GM23248 (cell line): ENCODE data around the gene PRKG2. TPM values are rescaled to one million over a fixed set of nuclear protein-coding genes. Genes with fewer than 3 reads are reported as not detected.

ENCODE experiments used
- DNase-seq: peaks from one replicate; pipeline ENCODE4 v3.0.0-alpha.2; 2015
- H2AFZ ChIP-seq: fragments of 200-600 bp; sonication (generic); 2 replicates; pipeline ENCODE4 v1.6.1; 2016; ENCODE audit warnings: antibody characterized with exemption
- H3F3A ChIP-seq: fragments of 200-600 bp; sonication (generic); 2 replicates; pipeline ENCODE4 v1.6.1; 2016; ENCODE audit warnings: mild to moderate bottlenecking, antibody characterized with exemption, mixed run types; ENCODE audit not compliant: insufficient read depth
- H3K27ac ChIP-seq: fragments of 200-600 bp; sonication (generic); 2 replicates; pipeline ENCODE4 v1.5.1; 2016; ENCODE audit warnings: mild to moderate bottlenecking
- H3K27me3 ChIP-seq: fragments of 200-600 bp; sonication (generic); replicated peaks from 2 replicates; pipeline ENCODE4 v1.6.1; 2016; ENCODE audit warnings: mild to moderate bottlenecking; ENCODE audit not compliant: insufficient read depth
- H3K36me3 ChIP-seq: fragments of 200-600 bp; sonication (generic); 2 replicates; pipeline ENCODE4 v1.6.1; 2016; ENCODE audit warnings: low read depth, mild to moderate bottlenecking
- H3K4me1 ChIP-seq: fragments of 200-600 bp; sonication (generic); 2 replicates; pipeline ENCODE4 v1.6.1; 2016; ENCODE audit warnings: mild to moderate bottlenecking; ENCODE audit not compliant: insufficient read depth
- H3K4me2 ChIP-seq: fragments of 200-600 bp; sonication (generic); one replicate; pipeline ENCODE4 v1.6.1; 2016; ENCODE audit warnings: mild to moderate bottlenecking; ENCODE audit not compliant: unreplicated experiment
- H3K4me3 ChIP-seq: fragments of 200-600 bp; sonication (generic); 2 replicates; pipeline ENCODE4 v1.5.1; 2016; ENCODE audit warnings: mild to moderate bottlenecking
- H3K79me2 ChIP-seq: fragments of 200-600 bp; sonication (generic); 2 replicates; pipeline ENCODE4 v1.6.1; 2016; ENCODE audit warnings: mild to moderate bottlenecking; ENCODE audit not compliant: insufficient read depth
- H3K9ac ChIP-seq: fragments of 200-600 bp; sonication (generic); 2 replicates; pipeline ENCODE4 v1.6.1; 2016; ENCODE audit warnings: mild to moderate bottlenecking
- H3K9me2 ChIP-seq: fragments of 200-600 bp; sonication (generic); 2 replicates; pipeline ENCODE4 v1.6.1; 2016; ENCODE audit warnings: mixed run types, mild to moderate bottlenecking, moderate library complexity; ENCODE audit not compliant: insufficient read depth
- H3K9me3 ChIP-seq: fragments of 200-600 bp; sonication (generic); one replicate; pipeline ENCODE4 v1.6.1; 2017; ENCODE audit warnings: low read depth
- H4K20me1 ChIP-seq: fragments of 200-600 bp; sonication (generic); 2 replicates; pipeline ENCODE4 v1.6.0; 2016; ENCODE audit not compliant: insufficient read depth
- EZH2 ChIP-seq: fragments of 200-600 bp; sonication (generic); IDR thresholded peaks from 2 replicates; pipeline ENCODE4 v1.6.1; 2018; ENCODE audit warnings: antibody characterized with exemption, mild to moderate bottlenecking; ENCODE audit not compliant: insufficient read depth, poor library complexity, severe bottlenecking
- EZH2phosphoT487 ChIP-seq: fragments of 200-600 bp; sonication (generic); IDR thresholded peaks from 2 replicates; pipeline ENCODE4 v1.6.1; 2018; ENCODE audit warnings: antibody characterized with exemption, moderate library complexity, mild to moderate bottlenecking, low read depth; ENCODE audit not compliant: insufficient read depth
- WGBS, 2 experiments: methylation state at CpG; one replicate each; pipeline ENCODE4 v1.1.6; 2015 to 2017; ENCODE audit warnings: low lambda C conversion rate in 2 of 2, low coverage in 1 of 2; ENCODE audit errors: missing lambda C conversion rate in 2 of 2; 5-methylcytosine and 5-hydroxymethylcytosine counted together
- in situ Hi-C: fragments of 300-500 bp; cut with MboI; formaldehyde crosslinking; loops from 2 replicates; pipeline ENCODE4 v1.15.0; 2020
- polyA plus RNA-seq: library from polyadenylated mRNA; unstranded; fragments of >200 nt; fragmentation: Nextera tagmentation; extraction: Ambion mirVana; gene quantifications from 2 replicates; pipeline ENCODE4 v1.2.1, GENCODE V29; 2016
- total RNA-seq: library from RNA; depleted of rRNA; stranded (reverse); fragments of >200 nt; shearing (Covaris generic); gene quantifications from 2 replicates; pipeline ENCODE4 v1.2.3, GENCODE V29; 2014

Gene PRKG2
- total and polyA plus RNA-seq, 2 experiments from 2014 or later, result 4.7 to 7.3 TPM

DNA sequence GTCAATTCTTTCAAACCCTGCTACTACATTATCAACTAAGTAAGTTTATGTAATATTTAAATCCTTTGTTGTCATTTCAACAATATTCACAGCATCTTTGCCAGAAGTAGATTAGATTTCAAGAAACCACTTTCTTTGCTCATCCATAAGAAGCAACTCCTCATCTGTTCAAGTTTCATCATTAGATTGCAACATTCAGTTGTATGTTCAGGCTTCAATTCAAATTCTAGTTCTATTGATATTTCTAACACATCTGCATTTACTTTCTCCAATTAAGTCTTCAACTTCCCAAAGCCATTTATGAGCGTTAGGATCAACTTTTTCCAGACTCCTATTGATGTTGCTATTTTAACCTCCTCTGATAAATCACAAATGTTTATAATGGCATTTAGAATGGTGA is 118.5 kb downstream of the PRKG2 start:
- no peak for TF ChIP-seq EZH2phosphoT487
- no peak for TF ChIP-seq EZH2
- DNase-seq, result peak; percentile 24
- no peak overlapping the region for H3K9ac ChIP-seq
- no peaks in the 10 kb centered on the region for H3K27me3 ChIP-seq
- in situ Hi-C loops, result no loop called here
- no peaks in the 10 kb centered on the region for H3K79me2 ChIP-seq
- no peaks in the 10 kb centered on the region for H3K36me3 ChIP-seq
- H3K4me1 ChIP-seq, result no peaks in the 10 kb centered on the region
- H3K27ac ChIP-seq, result no peak overlapping the region
- WGBS, 2 experiments, result 22 to 32% methylated on average over 1 of the region's 1 CpG
- no peaks in the 10 kb centered on the region for H3K9me3 ChIP-seq
- no peaks in the 10 kb centered on the region for H4K20me1 ChIP-seq
- no peak overlapping the region for H2AFZ ChIP-seq
- no peak overlapping the region for H3K4me2 ChIP-seq
- H3F3A ChIP-seq, result no peaks in the 10 kb centered on the region
- H3K9me2 ChIP-seq, result no peaks in the 10 kb centered on the region
- H3K4me3 ChIP-seq, result no peak overlapping the region

DNA sequence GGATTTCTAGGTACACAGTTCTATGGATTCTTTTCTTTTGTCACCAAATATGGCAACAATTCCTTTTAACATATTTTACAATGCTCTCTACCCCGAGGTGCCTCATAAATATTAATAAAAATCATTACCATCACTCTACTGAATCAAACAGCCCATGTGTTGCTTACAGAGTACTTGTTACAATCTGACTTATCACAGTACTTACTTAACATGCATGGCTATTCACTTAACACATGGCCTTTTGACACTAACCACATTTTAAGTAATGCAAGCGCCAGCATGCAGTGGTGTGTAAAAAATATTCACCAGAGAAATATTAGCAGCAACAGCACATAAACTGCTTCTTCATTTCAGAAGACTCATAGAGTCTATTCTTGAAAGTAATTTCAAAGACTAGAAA is 119.6 kb downstream of the PRKG2 start:
- Histone ChIP-seq H3K27me3 (no peaks in the 10 kb centered on the region), H3F3A (no peaks in the 10 kb centered on the region), H3K9me3 (no peaks in the 10 kb centered on the region), H3K9ac (no peak overlapping the region), H2AFZ (no peak overlapping the region), H3K4me2 (no peak overlapping the region), H3K4me3 (no peak overlapping the region), H4K20me1 (no peaks in the 10 kb centered on the region), H3K4me1 (no peaks in the 10 kb centered on the region), H3K36me3 (no peaks in the 10 kb centered on the region), H3K9me2 (no peaks in the 10 kb centered on the region), H3K27ac (no peak overlapping the region), H3K79me2 (no peaks in the 10 kb centered on the region)
- no peak for DNase-seq
- TF ChIP-seq EZH2 (no peak), EZH2phosphoT487 (no peak)
- in situ Hi-C loops, result no loop called here
- WGBS, 2 experiments, result 51 to 58% methylated on average over 2 of the region's 2 CpGs

- Histone ChIP-seq H3K9ac (no peak overlapping the region), H3K4me2 (no peak overlapping the region), H3K4me3 (no peak overlapping the region), H3K36me3 (no peaks in the 10 kb centered on the region), H3K79me2 (no peaks in the 10 kb centered on the region), H3F3A (no peaks in the 10 kb centered on the region), H2AFZ (no peak overlapping the region), H4K20me1 (no peaks in the 10 kb centered on the region), H3K9me3 (no peaks in the 10 kb centered on the region), H3K27ac (no peak overlapping the region), H3K27me3 (no peaks in the 10 kb centered on the region), H3K9me2 (no peaks in the 10 kb centered on the region), H3K4me1 (no peaks in the 10 kb centered on the region)
- in situ Hi-C loops, result no loop called here
- no peak for TF ChIP-seq EZH2
- TF ChIP-seq EZH2phosphoT487, result no peak
- 98 to 100% methylated on average over 2 of the region's 2 CpGs for WGBS, 2 experiments
- no peak for DNase-seq
These were observed 121.2 kb downstream of the PRKG2 start for GRCh38 chr4:81093720-81094401.

- Histone ChIP-seq H3K4me2 (no peak overlapping the region), H3K36me3 (no peaks in the 10 kb centered on the region), H3K4me3 (no peak overlapping the region), H3K9me3 (no peaks in the 10 kb centered on the region), H3K9me2 (no peaks in the 10 kb centered on the region), H3K4me1 (peaks cover 12% of the 10 kb centered on the region), H3K27me3 (no peaks in the 10 kb centered on the region), H3K27ac (no peak overlapping the region), H3K79me2 (no peaks in the 10 kb centered on the region), H3K9ac (no peak overlapping the region), H4K20me1 (no peaks in the 10 kb centered on the region), H3F3A (0 out of 2 replicates have a peak, but pooled peaks cover 5% of the 10 kb centered on the region), H2AFZ (no peak overlapping the region)
- in situ Hi-C loops, result no loop called here
- TF ChIP-seq EZH2 (no peak), EZH2phosphoT487 (no peak)
- DNase-seq, result no peak
- 58 to 65% methylated on average over 3 of the region's 3 CpGs for WGBS, 2 experiments
These were observed 129.0 kb downstream of the PRKG2 start for GRCh38 chr4:81085979-81086378.
